GM12864 (cell line): ENCODE data around the gene FCN2.

Source experiments
- DNase-seq: peaks from one replicate; pipeline ENCODE4 v3.0.0-alpha.2; 2011; ENCODE audit warnings: low read depth
- H3K4me3 ChIP-seq: 2 replicates; pipeline ENCODE4 v1.5.1; 2011; ENCODE audit warnings: mild to moderate bottlenecking, low read depth, low read length, control low read depth
- TF ChIP-seq, protein P1 (sequence below): IDR thresholded peaks from 2 replicates; pipeline ENCODE4 v1.5.1; 2011; ENCODE audit warnings: low read depth, mild to moderate bottlenecking, moderate library complexity, low read length, control low read depth, inconsistent platforms; ENCODE audit errors: missing control alignments

Gene FCN2

DNA sequence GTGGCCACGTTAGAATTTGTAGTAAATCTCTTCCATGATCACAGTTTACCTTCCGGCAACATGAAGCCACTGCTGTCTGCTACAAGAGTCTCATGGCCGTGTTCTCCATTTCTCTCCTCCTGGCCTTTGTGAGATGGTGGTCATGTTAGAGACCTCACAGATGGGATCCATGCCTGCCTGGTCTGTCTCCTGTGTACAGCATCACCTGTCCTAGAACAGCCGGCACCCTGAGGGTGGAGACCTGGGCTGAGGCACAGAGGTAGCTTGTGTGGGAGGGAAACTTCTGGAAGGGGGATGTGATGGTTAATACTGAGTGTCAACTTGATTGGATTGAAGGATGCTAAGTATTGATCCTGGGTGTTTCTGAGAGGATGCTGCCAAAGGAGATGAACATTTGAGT, 3.1 kb upstream of the FCN2 start:
- no peak overlapping the region for H3K4me3 ChIP-seq
- TF ChIP-seq, protein P1, sequence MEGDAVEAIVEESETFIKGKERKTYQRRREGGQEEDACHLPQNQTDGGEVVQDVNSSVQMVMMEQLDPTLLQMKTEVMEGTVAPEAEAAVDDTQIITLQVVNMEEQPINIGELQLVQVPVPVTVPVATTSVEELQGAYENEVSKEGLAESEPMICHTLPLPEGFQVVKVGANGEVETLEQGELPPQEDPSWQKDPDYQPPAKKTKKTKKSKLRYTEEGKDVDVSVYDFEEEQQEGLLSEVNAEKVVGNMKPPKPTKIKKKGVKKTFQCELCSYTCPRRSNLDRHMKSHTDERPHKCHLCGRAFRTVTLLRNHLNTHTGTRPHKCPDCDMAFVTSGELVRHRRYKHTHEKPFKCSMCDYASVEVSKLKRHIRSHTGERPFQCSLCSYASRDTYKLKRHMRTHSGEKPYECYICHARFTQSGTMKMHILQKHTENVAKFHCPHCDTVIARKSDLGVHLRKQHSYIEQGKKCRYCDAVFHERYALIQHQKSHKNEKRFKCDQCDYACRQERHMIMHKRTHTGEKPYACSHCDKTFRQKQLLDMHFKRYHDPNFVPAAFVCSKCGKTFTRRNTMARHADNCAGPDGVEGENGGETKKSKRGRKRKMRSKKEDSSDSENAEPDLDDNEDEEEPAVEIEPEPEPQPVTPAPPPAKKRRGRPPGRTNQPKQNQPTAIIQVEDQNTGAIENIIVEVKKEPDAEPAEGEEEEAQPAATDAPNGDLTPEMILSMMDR = no peak
- no peak for DNase-seq

DNA sequence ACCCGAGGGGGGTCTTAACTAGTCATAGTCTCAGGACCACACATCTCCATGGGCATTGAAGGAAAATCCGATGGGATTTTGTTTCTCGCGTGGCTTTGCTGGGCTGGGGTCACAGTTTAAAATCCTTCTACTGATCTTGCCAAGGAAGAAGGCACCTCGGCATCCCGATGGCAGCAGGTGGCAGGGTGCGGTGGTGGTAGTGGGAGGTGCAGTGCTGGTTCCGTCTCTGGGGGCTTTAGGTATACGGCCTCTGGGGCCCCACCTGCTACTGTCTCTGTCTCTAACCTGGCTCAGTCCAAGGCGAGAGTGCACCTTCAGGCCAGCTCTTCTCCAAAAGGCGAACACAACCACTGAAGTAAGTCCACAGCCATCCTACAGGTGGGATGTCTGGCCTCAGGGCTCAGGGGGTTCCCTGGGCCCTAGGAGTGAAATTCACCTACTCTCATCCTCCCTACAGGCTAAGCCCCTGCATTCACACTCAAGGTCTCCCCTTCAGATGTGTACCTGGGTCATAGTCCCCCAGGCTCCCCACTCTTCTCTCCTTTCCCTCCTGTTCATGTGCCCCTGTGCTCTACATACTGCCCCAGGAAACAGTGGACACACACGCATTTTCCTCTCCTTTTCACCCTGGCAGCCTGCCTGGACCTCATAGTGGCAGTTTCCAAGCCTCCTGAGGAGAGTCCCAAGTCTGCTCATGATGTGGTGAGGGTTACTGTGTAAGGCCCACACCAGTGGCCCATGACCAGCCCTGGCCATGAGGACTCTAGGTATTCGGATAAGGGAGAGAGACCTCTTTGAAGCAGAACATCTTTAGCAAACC, 736 bp upstream of the FCN2 start:
- TF ChIP-seq, protein P1 = no peak
- no peak for DNase-seq
- no peak overlapping the region for H3K4me3 ChIP-seq

DNA sequence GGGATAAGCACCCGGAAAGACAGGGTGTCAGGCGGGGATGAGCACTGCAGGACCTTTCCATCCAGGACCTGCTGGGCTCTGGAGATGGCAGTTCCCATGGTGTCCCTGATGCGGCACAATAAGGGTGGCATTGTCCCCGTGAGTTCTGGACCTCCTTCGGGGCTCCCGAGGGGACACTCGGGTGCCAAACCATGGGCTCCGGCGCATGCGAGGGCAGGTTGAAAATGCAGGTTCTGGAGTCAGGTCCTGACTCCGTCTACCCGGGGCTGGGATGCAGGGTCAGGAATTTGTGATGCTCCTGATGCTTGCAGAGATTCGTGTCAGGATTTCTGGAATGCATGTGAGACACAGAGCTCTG, 682 bp downstream of the FCN2 start:
- H3K4me3 ChIP-seq = no peak overlapping the region
- no peak for DNase-seq
- TF ChIP-seq, protein P1 = no peak

DNA sequence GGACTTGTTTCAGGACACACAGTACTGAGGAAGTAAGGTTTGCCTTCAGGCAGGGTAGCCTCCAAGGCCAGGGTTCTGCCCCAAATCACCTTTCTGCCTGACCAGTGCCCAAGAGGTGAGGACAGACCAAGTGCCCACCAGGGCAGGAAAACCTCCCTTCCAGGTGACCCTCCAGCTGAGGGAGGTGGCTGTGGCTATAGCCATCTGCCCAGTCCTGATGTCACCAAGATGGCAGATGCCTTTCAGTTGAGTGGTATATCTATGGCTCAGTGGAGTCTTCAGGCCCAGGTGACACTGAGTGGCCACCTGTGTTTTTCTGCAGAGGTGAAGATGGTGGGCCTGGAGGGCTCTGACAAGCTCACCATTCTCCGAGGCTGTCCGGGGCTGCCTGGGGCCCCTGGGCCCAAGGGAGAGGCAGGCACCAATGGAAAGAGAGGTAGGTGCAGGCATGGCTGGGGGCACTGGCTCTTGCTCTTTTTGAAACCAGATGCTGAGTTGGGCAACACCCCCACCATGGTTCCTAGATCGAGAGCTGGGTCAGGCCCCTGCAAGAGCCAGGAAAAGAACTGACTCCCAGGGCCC, 1.7 kb downstream of the FCN2 start:
- no peak for DNase-seq
- no peak overlapping the region for H3K4me3 ChIP-seq
- TF ChIP-seq, protein P1 = no peak

DNA sequence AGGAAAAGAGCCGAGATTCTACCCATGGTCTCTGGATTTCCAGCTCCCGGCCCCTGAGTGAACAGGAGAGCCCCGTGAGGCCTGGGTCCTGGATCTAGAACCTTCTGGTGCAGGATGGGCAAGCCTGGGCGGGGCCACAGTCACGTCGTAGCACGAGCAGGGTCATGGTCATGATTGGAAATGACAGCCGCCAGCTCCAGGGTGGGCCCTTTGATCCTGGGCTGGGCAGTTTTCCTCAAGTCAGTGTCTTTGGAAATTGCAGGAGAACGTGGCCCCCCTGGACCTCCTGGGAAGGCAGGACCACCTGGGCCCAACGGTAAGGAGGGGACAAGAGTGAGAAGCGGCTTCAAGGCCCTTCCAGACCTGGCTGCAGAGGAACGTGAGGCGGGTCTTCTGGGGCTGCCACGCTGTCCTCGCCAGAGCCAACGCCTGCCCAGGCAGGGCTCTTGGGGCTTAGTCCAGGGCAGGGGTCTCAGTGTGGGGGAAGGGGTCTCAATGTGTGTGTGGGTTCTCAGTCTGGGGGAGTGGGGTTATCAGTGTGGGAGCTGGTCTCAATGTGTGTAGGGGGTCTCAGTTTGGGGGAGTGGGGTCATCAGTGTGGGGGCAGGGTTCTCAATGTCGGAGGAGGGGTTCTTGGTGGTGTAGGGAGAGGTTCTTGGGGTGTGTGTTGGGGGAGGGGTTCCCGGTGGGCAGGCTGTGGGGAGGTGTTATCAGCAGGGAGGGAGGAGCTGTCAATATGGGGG, 2.6 kb downstream of the FCN2 start:
- H3K4me3 ChIP-seq = no peak overlapping the region
- DNase-seq = no peak
- TF ChIP-seq, protein P1 = no peak

DNA sequence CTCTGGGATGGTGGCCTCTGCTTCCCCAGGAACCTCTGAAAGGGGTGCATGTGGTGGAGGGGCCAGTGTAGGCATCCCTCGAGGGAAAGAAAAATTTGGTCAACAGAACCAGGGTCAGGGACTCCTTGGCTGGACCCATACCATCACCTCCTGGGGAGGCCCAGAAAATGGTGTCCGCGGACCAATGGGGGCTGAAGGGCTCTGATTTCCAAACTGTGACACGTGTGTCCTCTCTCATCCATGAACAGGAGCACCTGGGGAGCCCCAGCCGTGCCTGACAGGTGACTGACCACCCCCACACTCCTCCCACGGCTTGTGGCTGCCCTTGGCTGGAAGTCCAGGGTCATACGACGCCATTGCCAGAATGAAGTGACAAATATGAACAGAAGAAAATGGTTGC, 3.9 kb downstream of the FCN2 start:
- TF ChIP-seq, protein P1 = no peak
- H3K4me3 ChIP-seq = no peak overlapping the region
- no peak for DNase-seq
